ENCODE results near the gene SLC15A3.
"Not testable (repeated sequence)": the region's sequence is repeated elsewhere in the genome, so short reads cannot be mapped to it uniquely, and the experiment has no call there.

SLC15A3 gene

GRCh38 chr11:60912223-60912850 is 39.6 kb downstream of the SLC15A3 start:
- no peak for DNase-seq

- DNase-seq: no peak
Observed at GRCh38 chr11:60910711-60911380, 41.1 kb downstream of the SLC15A3 start.

GRCh38 chr11:60910281-60910687 is 41.7 kb downstream of the SLC15A3 start:
- DNase-seq: no peak

GRCh38 chr11:60909680-60910280 is 42.2 kb downstream of the SLC15A3 start:
- not testable (repeated sequence) for DNase-seq

- DNase-seq: no peak
Observed at GRCh38 chr11:60908803-60909202, 43.2 kb downstream of the SLC15A3 start.

GRCh38 chr11:60906132-60906972 is 45.6 kb downstream of the SLC15A3 start, which contains the start of gene PRPF19:
PRPF19 (minus strand) TSS chr11:60906585; CDS start chr11:60906382, 203 bp downstream.
- DNase-seq: peak; percentile 96

GRCh38 chr11:60905551-60906113 is 46.3 kb downstream of the SLC15A3 start:
- no peak for DNase-seq

- DNase-seq: no peak
Observed at GRCh38 chr11:60905047-60905446, 46.9 kb downstream of the SLC15A3 start.

GRCh38 chr11:60902625-60903024 is 49.4 kb downstream of the SLC15A3 start:
- DNase-seq: no peak

- DNase-seq: no peak
Observed at GRCh38 chr11:60900673-60901404, 51.1 kb downstream of the SLC15A3 start.

- no peak for DNase-seq
Observed at GRCh38 chr11:60899977-60900376, 52.0 kb downstream of the SLC15A3 start.

GRCh38 chr11:60899046-60899936 is 52.7 kb downstream of the SLC15A3 start:
- peak; percentile 31 for DNase-seq

- DNase-seq: no peak
Observed at GRCh38 chr11:60897496-60897895, 54.5 kb downstream of the SLC15A3 start.

GRCh38 chr11:60895687-60896086 is 56.3 kb downstream of the SLC15A3 start:
- no peak for DNase-seq

GRCh38 chr11:60891103-60891741 is 60.8 kb downstream of the SLC15A3 start:
- no peak for DNase-seq

GRCh38 chr11:60890696-60891095 is 61.3 kb downstream of the SLC15A3 start:
- no peak for DNase-seq

- no peak for DNase-seq
Observed at GRCh38 chr11:60889869-60890311, 62.1 kb downstream of the SLC15A3 start.

- peak; percentile 79 for DNase-seq
Observed at GRCh38 chr11:60887556-60887955, 64.4 kb downstream of the SLC15A3 start.
